Measurements from ENCODE around the gene LPGAT1.
"Not testable (repeated sequence)": the region's sequence is repeated elsewhere in the genome, so short reads cannot be mapped to it uniquely, and the experiment has no call there.

The LPGAT1 gene

DNA sequence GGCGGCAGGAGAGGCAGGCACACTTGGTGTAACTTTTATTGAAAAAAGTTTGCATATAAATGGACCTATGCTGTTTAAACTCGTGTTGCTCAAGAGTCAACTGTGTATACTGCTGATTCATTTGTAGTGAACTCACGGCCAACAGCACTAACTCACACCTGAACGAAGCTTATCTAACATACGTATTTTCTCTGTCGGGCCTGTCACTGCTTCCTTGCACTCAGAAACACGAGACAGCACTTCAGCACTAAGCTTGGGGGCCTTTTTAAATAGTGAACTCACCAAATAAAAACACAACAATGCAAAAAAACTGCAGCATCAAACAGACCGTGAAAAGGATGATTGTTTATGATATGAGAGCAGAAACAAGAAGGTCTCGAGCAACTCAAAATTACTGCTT lies 96.2 kb downstream of the LPGAT1 start:
- DNase-seq = peak; percentile 39

DNA sequence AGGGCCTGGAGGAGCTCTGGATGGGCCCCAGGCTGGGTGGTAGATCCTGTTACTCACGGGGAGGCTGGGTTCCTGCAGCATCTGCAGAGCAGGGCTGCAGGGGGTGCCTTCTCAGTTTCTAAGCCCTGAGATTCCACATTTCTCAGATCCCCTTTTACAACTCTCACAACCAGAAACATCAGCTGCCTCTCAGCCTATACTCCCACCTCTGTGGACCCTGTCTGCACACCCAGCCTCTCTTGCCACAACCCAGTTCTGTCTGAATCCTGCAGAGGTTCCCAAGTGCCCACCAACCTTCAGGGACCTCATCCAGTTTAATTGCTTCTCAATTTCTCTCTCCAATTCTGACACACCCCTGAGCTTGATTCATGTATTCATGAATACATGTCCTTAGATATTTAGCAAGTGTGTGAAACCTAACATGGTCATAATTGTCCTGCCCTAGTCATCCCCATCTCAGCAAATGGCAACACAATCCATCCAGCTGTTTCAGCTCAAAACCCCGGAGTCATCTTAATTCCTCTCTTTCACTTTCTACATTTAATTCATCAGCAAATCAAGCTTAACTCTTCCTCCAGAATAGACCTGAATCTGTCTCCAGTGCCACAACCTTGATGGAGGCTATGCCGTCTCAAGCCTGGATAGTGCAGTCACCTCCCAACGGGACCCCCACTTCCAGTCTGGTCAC lies 98.1 kb downstream of the LPGAT1 start:
- no peak for DNase-seq

DNA sequence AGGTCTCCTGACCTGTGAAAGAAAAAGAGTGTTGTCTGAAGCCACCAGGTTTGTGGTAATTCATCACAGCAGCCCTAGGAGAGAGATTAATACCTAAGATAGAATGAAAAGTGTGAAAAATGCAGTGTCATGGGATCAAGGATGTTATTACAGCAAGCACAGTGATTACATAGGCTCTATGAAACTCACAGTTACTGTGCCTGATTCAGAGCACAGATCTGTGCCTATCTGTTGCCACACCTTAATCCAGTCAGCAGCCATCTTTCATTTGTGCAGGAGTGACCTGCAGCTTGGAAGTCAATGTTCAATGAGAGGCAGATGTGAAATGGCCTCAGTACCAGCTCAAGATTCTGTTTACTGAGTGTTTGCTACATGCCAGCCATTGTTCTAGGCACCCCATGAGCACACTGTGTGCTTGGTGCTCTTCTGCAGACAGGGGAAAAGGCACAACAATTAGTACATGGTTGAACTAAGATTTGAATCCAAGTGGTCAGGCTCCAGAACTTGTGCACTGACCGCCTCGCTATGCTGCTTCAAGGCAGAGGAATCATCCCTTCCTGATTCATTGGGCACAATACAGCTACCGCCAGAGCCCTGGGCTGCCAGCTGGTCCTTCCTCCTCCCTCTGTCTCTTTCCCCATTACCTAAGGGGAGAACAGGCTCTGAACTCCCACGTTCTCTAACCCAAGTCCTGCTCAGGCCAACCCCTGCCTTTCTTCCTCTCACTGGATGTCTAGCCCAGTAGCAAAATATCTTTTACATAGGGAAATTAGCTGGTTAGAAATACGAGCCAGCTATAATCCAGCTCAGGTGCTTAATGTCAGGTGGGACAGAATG lies 98.9 kb downstream of the LPGAT1 start:
- no peak for DNase-seq

DNA sequence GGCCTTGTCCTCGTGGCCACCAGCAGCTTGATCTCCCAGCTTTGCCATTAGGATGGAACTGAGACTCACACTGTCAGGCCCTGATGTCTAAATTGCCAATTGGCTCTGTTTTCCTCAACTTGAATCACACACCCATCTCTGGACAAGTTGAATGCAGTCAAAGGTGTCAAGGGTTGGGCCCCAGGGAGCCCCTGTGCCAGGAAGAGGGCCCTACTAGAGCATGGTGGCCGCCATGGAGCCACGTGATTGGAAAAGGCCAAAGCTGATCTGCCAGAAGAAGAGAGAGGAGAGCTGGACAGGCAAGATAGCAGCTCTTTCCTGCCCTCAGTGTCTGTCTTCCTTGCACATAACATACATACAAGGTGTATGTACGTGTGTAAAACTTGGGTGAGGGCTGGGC lies 100.2 kb downstream of the LPGAT1 start:
- no peak for DNase-seq

DNA sequence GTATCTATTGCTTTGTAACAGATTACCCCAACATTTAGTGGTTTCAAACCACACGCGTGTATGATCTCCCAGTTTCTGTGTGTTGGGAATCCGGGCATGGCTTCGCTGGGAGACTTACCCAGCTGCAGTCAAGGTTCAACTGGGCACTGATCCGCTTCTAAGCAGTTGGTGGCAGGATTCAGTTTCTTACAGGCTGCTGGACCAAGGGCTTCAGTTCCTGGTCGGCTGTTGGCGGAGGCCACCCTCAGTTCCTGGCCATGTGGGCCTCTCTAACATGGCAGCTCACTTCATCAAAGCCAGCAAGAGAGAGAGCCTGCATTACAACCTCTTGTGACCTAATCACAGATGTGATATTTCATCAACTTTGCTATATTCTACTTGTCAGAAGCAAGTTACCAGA lies 101.3 kb downstream of the LPGAT1 start:
- no peak for DNase-seq

DNA sequence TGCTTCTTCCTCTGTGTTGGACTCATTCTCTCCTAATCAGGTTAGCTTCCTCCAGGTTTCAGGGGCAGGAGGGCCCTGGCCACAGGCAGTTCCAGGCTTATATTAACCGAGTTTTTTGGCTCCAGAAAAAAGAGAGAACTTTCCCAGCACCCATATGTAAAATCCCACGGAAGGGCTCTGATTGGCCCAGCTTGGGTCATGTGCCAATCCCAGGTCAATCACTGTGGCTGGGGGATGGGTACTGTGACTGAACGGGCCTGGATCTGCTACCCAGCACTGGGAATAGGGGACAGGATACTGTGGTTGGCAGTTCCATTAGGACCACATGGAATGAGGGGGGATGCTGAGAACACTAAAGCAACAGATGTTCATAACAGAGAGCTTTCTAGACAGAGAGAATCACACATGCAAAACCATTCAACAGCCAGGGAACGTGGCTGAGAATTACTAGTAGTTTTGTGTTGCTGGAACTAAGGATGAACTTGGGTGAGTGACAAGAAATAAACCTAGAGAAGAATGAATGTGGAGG lies 104.0 kb downstream of the LPGAT1 start:
- DNase-seq = no peak

DNA sequence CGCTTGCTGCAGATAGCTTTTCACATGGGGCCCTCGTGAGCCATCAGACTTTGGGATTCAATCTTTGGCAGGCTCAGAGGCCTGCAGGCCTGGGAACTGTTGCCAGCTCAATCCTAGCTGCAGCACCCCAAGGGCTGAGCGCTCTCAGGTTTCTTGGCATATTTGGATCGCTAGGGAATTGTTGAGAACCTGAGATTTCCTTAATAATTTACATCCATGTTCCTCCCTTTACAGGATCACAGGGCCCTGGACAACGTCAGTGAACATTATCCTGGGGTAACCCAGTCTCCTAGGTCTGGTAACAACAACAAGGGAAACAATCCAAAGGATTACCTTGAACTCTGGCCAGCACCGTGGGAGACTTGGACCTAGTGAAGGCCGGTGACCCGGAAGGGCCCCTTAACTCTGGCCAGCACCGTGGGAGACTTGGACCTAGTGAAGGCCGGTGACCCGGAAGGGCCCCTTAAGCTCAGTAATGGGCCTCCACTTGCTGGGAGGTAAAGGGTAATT lies 105.8 kb downstream of the LPGAT1 start:
- no peak for DNase-seq

DNA sequence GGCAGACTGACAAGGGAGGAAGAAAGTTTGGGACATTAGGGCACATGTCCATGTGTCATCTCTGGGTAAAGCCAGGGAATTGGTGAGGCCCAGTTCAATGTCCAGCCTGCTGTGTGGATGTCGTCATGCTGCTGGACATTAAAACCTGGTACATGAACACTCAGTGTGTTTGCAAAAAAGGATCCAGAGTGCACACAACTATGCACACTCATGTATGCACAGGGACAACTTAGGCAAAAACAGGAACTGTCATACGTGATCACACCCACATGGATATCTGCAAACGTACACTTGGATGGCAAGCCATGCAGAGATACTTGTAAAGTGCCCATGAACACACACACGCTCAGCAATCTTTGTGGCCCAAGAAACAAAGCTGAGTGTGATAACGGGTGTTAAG lies 107.3 kb downstream of the LPGAT1 start:
- DNase-seq = no peak

DNA sequence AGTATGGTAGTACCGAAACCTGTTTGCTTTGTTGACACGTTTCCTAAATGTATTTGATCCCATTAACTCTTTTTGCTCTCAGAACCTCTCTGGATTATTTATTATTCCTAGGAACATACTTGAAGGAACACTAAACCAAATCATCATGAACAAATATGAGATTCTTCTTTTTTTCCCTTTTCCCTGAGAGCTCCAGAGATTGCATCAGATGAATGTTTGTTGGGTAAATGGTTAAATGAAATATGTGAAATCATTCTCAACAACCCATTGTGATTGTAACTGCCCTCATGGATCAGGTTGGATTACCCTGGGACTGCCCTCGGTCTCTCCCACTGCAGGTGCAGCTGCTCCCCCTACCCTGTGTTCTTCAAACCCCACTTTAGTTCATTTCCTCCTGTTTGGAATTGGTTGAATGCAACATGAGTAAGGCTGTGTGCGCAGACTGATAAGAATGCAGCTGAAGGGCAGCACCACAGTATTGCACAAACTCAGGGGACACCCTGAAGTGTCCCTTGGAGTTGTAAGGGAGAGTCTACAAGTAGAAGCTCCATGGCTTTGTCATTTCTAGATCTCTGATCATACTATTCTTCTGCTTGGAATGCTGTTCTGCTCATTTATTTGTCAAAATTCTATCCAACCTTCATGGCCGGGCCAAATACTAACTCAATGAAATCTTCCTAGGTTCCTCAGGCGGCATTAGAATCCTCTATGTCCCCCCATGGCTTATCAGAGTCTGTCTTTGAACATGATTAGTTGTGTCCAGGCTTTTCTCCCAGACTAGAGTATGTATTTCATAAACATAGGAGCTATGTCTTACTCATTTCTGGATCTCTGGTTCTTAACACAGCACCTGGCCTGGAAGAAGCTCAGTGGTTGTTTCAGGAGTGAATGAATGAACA lies 108.0 kb downstream of the LPGAT1 start:
- no peak for DNase-seq

DNA sequence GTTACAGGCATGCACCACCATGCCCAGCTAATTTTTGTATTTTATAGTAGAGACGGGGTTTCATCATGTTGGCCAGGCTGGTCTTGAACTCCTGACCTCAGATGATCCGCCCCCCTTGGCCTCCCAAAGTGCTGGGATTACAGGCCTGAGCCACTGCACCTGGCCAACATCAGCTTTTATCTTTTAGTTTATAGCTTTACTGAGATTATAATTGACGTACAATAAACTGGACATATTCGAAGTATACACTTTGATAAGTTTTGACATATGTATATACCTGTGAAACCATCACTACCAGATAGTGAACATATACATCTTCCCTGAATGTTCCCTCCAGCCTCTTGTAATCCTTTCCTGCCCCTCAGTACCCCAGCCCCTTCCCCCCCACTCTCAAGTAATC lies 114.0 kb downstream of the LPGAT1 start:
- not testable (repeated sequence) for DNase-seq

DNA sequence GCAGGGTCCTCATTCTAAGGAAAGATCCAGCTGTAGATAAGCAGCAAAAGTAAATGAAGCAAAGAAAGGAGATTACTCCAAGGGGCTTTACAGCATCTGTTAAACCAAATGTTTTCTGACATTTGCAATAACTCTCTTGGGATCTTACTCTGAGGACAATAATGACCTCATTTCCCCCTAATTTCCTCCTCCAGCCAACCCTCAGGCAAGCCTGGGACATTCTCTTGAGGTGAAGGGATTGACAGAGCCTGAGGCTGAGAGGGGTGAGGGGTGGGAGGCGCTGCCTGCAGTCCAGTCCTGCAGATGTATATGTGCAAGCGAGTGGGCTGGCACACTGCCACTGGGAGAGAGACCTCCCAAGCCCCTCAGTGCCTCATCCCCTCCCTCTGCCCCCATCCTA lies 114.6 kb downstream of the LPGAT1 start:
- no peak for DNase-seq

DNA sequence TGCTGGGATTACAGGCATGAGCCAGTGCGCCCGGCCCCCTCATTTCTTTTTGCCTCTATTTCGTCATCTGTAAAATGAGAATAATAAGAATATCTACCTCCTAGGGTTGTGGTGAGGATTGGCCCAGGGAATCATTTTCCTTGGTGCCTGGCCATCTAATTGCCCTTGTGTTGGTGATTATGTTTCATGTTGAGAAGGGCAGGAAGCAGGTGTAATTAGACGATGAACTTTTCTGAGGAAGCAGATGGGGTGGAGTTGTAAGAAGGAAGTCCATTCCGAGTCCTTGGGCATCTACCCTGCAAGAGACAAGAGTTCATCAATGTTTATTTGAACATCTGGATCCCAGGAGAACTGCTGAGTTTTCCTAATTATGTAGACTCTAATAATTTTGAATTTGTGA lies 116.4 kb downstream of the LPGAT1 start:
- DNase-seq = no peak

DNA sequence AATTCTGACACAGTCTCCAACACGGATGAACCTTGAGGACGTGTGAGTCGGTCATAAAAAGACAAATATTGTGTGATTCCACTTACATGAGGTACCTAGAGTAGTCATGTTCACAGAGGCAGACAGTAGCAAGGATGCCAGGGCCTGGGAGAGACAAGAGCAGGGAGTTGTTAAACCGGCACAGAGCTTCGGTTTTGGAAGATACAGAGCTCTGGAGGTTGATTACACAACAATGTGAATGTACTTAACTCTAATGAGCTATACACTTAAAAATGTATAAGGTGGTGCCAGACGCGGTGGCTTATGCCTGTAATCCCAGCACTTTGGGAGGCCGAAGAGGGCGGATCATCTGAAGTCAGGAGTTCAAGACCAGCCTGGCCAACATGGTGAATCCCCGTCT lies 117.3 kb downstream of the LPGAT1 start:
- DNase-seq = no peak

DNA sequence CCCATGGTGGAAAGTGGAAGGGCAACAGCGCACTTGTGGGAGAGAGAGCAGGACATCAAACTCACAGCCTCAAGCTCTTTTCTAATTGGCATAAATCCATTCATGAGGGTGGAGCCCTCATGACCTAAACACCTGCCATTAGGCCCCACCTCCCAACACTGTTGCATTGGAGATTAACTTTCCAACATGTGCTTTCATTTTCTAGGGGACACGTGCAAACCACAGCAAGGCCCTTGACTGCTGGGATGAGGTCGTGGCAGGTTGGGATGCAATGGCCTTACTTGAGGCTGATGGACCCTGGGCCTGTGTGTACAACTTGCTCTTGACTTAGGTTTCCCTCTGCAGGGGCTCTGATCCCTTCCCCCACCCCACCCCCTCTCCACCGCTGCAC lies 119.3 kb downstream of the LPGAT1 start:
- DNase-seq = no peak

DNA sequence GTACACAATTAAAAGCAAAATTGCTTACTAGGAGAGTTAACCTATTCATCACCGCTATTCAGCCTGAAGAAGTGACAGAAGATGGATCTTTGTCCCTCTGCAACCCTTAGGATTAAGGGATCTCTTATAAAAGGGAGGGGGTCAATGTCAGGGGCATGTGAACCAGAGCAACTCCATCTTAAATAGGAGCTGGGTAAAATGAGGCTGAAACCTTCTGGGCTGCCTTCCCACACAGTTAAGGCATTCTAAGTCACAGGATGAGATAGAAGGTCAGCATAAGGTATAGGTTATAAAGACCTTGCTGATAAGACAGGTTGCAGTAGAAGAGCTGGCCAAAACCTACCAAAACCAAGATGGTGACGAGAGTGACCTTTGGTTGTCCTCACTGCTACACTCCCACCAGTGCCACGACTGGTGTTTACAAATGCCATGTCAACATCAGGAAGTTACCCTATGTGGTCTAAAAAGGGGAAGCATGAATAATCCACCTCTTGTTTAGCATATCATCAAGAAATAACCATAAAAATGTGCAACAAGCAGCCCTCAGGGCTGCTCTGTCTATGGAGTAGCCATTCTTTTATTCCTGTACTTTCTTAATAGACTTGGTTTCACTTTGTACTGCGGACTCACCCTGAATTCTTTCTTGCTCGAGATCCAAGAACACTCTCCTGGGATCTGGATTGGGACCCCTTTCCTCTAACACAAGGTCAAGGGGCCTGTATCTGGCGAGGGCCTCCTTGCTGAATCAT lies 119.8 kb downstream of the LPGAT1 start:
- DNase-seq = no peak

DNA sequence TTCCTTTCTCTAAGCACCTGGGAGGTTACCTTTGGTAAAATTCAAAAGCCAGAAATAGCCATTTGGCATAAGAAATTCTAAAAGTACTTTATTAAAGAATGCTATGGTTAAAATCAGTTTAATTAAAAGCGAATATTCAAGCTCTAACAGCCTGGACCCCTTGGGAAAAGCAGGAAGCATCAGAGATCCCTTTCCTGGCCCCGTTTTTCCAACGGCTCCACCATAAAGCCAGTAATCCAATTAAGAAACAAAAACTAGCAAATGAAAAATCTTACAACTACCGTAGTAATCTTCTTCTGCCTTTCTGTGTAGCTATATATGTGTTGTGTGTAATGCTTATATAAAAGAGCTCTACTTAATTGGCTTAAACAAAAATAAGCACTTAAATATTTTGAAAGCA lies 121.6 kb downstream of the LPGAT1 start:
- no peak for DNase-seq

DNA sequence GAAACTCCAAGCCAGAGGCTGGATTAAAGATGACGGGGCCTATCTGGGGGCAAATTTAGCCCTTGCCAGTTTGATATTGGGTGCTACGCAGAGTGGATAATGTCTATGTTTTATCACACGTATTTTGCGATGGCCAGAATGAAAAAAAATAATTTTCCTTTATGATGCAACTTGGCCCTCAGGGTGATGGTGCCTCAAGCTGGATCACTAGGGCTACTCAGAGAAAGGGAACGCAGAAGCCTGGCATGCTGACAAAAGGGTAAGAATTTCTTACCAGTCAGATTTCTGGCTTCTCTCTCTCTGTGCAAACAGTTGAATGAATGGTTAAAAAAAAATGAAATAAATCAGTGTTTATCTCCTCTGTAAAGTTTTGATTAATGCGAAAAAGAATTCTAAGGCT lies 122.6 kb downstream of the LPGAT1 start:
- DNase-seq = no peak

DNA sequence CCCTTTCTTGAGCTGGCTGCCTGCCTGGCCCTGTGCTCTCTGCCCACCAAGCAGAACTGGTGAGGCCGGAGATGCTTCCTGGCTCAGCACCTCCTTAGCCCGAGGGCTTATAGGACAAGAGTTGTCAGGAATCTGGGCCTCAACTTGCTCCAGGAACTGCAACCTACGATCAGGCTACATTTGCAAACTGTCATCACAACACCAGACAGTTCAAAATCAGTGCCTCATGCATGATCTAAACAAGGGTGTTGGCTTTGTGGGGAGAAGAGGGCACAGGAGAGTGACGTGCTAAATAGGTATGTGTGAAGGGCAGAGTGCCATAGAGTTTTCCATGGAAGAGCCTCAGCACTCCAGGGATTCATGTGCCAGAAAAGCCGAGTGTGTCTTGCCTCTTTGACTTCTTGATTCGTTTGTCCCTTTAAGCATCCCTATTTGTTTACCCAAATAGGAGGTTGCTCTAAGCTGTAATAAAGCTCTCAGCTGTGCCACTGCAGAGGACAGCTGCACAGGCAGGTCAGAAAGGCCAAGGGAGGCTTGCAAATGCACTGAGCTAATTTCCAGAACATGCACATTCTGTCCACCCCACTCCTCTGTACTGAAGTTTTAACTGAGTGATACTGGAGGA lies 125.0 kb downstream of the LPGAT1 start:
- no peak for DNase-seq

DNA sequence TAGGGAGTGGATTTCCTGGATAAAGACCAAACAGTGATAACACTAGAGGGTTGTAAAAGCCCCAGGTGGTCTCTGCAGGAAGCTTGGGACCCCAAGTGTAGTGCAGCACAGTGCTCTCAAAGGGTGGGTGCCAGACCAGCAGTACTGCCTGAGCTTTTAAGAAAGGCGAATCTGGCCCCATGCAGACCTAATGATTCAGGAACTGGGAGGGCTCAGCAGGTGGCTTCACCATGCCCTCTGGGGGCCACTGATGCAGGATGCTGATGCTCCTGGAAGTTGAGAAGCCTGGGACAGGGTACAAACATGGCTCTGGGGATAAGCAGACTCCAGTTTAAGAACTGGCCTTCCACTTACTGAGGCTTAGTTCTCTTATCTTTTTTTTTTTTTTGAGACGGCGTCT lies 126.0 kb downstream of the LPGAT1 start:
- no peak for DNase-seq

DNA sequence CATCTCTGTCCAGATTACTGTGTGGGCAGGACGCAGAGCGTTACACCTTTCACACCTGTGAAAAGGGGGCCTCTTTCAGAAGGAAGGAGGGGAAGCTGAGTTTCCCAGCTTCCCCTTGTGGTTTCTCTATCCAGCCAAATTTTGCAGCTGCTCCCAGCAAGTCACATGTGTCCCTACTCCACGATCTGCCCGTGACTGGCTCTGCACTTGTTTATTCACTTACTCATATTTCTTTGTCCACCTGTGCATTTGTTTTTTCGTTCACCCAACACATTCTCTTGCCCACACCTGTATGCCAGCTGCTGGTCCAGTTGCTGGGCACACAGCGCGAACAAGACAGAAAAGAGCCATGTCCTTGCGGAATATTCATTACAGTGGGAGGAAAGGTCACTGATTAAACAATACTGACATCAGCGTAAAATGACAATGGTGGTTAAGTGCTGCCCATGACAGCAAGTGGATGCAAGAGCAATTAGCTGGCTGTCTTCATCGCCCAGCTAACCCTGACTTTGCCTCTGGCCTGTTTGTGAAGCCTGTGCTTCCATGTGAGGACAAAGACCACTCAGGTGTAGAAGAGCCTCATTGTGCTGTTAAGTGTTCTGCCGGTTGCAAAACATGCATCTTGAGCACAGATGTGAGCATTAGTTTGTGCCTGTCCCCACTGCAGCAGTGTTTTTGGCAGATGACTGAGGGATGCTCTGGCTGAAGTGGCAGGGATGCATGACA lies 126.6 kb downstream of the LPGAT1 start:
- DNase-seq = peak; percentile 81

DNA sequence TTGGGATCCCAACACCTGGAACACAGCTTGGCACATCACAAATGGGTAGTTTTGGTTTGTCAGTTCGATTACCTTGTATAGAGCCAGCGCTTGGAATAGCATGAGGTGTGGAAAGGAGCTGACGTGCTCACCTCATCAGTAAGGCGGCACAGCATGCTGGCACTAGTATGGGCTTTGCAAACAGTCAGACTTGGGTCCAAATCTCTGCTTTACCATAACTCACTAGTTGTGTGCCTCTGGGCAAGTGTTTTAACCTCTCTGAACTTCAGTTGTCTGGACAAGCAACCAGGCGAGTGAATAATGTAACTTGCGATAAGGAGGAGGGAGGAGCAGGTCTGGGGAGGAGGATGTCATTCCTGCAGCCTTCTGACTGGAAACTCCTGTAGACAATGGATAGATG lies 128.8 kb downstream of the LPGAT1 start:
- DNase-seq = no peak
